Epithelial cell of esophagus (primary cell): Measurements from ENCODE around the gene LRRK1.
A peak's percentile ranks its signal among the peaks of the same experiment; 100 is the strongest.
"Not testable (repeated sequence)": the region's sequence is repeated elsewhere in the genome, so short reads cannot be mapped to it uniquely, and the experiment has no call there.

Experiments used
- DNase-seq: peaks from one replicate; pipeline ENCODE4 v3.0.0; 2010; ENCODE audit warnings: low read depth
- H3K4me3 ChIP-seq: 2 replicates; pipeline ENCODE4 v1.5.1; 2011; ENCODE audit warnings: mild to moderate bottlenecking, low read length, control low read depth
- CTCF ChIP-seq: IDR thresholded peaks from 2 replicates; pipeline ENCODE4 v1.5.1; 2011; ENCODE audit warnings: low read depth, mild to moderate bottlenecking, low read length, control low read depth, inconsistent platforms; ENCODE audit not compliant: insufficient read depth; ENCODE audit errors: missing control alignments

The LRRK1 gene

GRCh38 chr15:101068523-101068960, 149.4 kb downstream of the LRRK1 start:
- TF ChIP-seq CTCF: no peak
- H3K4me3 ChIP-seq: no peak overlapping the region
- DNase-seq: no peak

- no peak overlapping the region for H3K4me3 ChIP-seq
- peak; percentile 39 for TF ChIP-seq CTCF
- peak; percentile 80 for DNase-seq
These were observed 149.9 kb downstream of the LRRK1 start for GRCh38 chr15:101068961-101069653.

GRCh38 chr15:101069654-101069973, 150.5 kb downstream of the LRRK1 start:
- no peak for TF ChIP-seq CTCF
- no peak overlapping the region for H3K4me3 ChIP-seq
- DNase-seq: no peak

GRCh38 chr15:101070024-101070423, 150.9 kb downstream of the LRRK1 start:
- H3K4me3 ChIP-seq: no peak overlapping the region

GRCh38 chr15:101070502-101071273, 151.5 kb downstream of the LRRK1 start:
- TF ChIP-seq CTCF: no peak
- peak; percentile 77 for DNase-seq
- H3K4me3 ChIP-seq: no peak overlapping the region

More at GRCh38 chr15:101070024-101070423, 150.9 kb downstream of the LRRK1 start:
- no peak for TF ChIP-seq CTCF
- no peak for DNase-seq

GRCh38 chr15:101071651-101072050, 152.5 kb downstream of the LRRK1 start:
- DNase-seq: no peak
- no peak for TF ChIP-seq CTCF
- H3K4me3 ChIP-seq: no peak overlapping the region

- H3K4me3 ChIP-seq, DNase-seq: not testable (repeated sequence)
These were observed 153.1 kb downstream of the LRRK1 start for GRCh38 chr15:101072235-101072634.

- not testable (repeated sequence) for H3K4me3 ChIP-seq, DNase-seq
These were observed 158.9 kb downstream of the LRRK1 start for GRCh38 chr15:101077806-101078668.
